Nephron (organoid): Measurements from ENCODE around the gene FGD5.
"Not testable (repeated sequence)": the region's sequence is repeated elsewhere in the genome, so short reads cannot be mapped to it uniquely, and the experiment has no call there.

Experiments used
- H3K27ac Mint-ChIP-seq, 3 experiments: 2 replicates each; pipeline ENCODE4 v1.8.0; 2020; ENCODE audit warnings: mixed read lengths in 3 of 3, mild to moderate bottlenecking in 2 of 3, moderate library complexity in 1 of 3
- H3K27me3 Mint-ChIP-seq: 2 replicates; pipeline ENCODE4 v1.8.0; 2021; ENCODE audit warnings: low read depth, mild to moderate bottlenecking, moderate library complexity, mixed read lengths
- H3K36me3 Mint-ChIP-seq: 2 replicates; pipeline ENCODE4 v1.8.0; 2020; ENCODE audit warnings: low read depth, mixed read lengths
- H3K4me1 Mint-ChIP-seq: 2 replicates; pipeline ENCODE4 v1.8.0; 2020; ENCODE audit warnings: mixed read lengths
- H3K4me3 Mint-ChIP-seq, 3 experiments: 2 replicates each; pipeline ENCODE4 v1.8.0; 2020; ENCODE audit warnings: mild to moderate bottlenecking in 3 of 3, mixed read lengths in 3 of 3, moderate library complexity in 2 of 3
- H3K9me3 Mint-ChIP-seq: 2 replicates; pipeline ENCODE4 v1.8.0; 2020; ENCODE audit warnings: mixed read lengths
- TF ChIP-seq, protein P1 (sequence below), 3 experiments: fragments of 200-600 bp; sonication (generic); IDR thresholded peaks; one replicate each; pipeline ENCODE4 v1.5.0; 2021; ENCODE audit warnings: antibody characterized with exemption in 3 of 3; ENCODE audit not compliant: unreplicated experiment in 3 of 3

Gene FGD5

GRCh38 chr3:14899993-14900618 is 81.3 kb downstream of the FGD5 start:
- Mint-ChIP-seq H3K4me3 (no peak overlapping the region), H3K4me1 (peaks cover 4% of the 10 kb centered on the region), H3K27ac (no peak overlapping the region), H3K27me3 (peaks cover 22% of the 10 kb centered on the region), H3K36me3 (peaks cover 3% of the 10 kb centered on the region), H3K9me3 (peaks cover 12% of the 10 kb centered on the region)
- TF ChIP-seq, protein P1, sequence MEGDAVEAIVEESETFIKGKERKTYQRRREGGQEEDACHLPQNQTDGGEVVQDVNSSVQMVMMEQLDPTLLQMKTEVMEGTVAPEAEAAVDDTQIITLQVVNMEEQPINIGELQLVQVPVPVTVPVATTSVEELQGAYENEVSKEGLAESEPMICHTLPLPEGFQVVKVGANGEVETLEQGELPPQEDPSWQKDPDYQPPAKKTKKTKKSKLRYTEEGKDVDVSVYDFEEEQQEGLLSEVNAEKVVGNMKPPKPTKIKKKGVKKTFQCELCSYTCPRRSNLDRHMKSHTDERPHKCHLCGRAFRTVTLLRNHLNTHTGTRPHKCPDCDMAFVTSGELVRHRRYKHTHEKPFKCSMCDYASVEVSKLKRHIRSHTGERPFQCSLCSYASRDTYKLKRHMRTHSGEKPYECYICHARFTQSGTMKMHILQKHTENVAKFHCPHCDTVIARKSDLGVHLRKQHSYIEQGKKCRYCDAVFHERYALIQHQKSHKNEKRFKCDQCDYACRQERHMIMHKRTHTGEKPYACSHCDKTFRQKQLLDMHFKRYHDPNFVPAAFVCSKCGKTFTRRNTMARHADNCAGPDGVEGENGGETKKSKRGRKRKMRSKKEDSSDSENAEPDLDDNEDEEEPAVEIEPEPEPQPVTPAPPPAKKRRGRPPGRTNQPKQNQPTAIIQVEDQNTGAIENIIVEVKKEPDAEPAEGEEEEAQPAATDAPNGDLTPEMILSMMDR (IDR thresholded peaks at IDR 0.05; ENCODE audit: unreplicated experiment in 3 of 3), result no peak

- peaks cover 23% of the 10 kb centered on the region for H3K9me3 Mint-ChIP-seq
- peaks cover 20% of the 10 kb centered on the region for H3K27me3 Mint-ChIP-seq
- no peak overlapping the region for H3K27ac Mint-ChIP-seq
- peaks cover 12% of the 10 kb centered on the region for H3K36me3 Mint-ChIP-seq
- peaks cover 4% of the 10 kb centered on the region for H3K4me1 Mint-ChIP-seq
- TF ChIP-seq, protein P1 (IDR thresholded peaks at IDR 0.05; ENCODE audit: unreplicated experiment in 3 of 3), result no peak
- H3K4me3 Mint-ChIP-seq, result no peak overlapping the region
Measured at GRCh38 chr3:14900881-14901873, 82.4 kb downstream of the FGD5 start.

DNA sequence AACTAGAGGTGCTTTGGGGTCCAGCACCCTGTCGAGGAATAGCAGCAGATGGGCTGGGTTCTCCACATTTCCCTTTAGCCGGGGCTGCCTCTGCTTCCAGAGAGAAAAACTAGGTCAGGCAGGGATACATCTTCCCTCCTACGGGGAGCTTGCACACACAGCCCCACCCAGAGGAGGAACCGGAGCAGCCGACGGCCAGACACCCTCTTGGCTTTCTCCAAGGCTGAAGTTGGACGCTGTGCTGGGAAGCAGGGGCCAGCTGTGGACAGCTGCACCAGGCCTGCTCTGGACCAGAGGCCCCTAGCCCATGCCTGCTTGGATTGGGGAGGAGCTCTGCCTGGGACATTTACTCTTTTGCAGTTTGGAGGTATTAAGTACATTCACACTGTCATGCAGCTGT is 84.0 kb downstream of the FGD5 start:
- TF ChIP-seq, protein P1 (IDR thresholded peaks at IDR 0.05; ENCODE audit: unreplicated experiment in 3 of 3), result no peak
- Mint-ChIP-seq H3K27ac (peak overlapping the region in 1 of 3 experiments; percentile 23), H3K4me3 (no peak overlapping the region), H3K27me3 (peaks cover 25% of the 10 kb centered on the region), H3K4me1 (peaks cover 4% of the 10 kb centered on the region), H3K36me3 (peaks cover 12% of the 10 kb centered on the region), H3K9me3 (peaks cover 26% of the 10 kb centered on the region)

DNA sequence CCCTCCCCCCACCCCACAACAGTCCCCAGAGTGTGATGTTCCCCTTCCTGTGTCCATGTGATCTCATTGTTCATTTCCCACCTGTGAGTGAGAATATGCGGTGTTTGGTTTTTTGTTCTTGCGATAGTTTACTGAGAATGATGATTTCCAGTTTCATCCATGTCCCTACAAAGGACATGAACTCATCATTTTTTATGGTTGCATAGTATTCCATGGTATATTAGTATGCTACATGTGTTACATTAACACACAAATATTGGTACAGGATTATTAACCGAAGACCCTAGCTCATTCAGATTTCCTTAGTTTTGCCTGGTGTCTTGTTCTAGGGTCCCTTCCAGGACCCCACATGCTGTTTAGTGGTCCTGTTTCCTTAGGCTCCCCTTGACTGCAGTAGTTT is 84.7 kb downstream of the FGD5 start:
- H3K27ac Mint-ChIP-seq, H3K4me3 Mint-ChIP-seq, H3K4me1 Mint-ChIP-seq: not testable (repeated sequence)
- peaks cover 26% of the 10 kb centered on the region for H3K9me3 Mint-ChIP-seq
- peaks cover 12% of the 10 kb centered on the region for H3K36me3 Mint-ChIP-seq
- H3K27me3 Mint-ChIP-seq, result peaks cover 21% of the 10 kb centered on the region

DNA sequence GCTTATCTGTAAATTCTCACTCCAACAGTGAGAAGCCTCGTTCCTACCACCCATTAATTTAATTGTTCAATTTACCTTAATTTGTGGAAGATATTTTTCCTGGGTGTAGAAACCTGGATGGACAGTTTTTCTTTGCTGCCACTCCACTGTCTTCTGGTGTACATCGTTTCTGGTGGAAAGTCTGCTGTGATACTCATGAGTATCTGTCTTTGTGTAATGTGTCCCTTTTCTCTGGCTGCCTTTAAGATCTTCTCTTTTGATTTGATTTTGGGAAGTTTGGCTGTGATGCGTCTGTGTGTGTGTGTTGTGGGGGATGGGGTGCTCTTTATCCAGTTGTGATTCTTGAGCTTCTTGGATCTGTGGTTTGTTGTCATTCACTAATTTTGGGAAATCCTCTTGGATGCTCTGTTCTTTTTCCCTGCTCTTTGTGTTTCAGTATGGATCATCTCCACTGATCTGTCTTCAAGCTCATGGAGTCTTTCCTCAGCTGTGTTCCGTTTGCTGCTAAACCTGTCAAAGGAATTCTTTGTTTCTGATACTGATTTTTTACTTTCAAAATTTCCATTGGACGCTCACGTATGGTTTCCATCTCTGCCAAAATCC is 86.4 kb downstream of the FGD5 start:
- peaks cover 4% of the 10 kb centered on the region for H3K4me1 Mint-ChIP-seq
- H3K36me3 Mint-ChIP-seq, result peaks cover 12% of the 10 kb centered on the region
- peaks cover 26% of the 10 kb centered on the region for H3K9me3 Mint-ChIP-seq
- TF ChIP-seq, protein P1 (IDR thresholded peaks at IDR 0.05; ENCODE audit: unreplicated experiment in 3 of 3), result no peak
- H3K27ac Mint-ChIP-seq, result no peak overlapping the region
- peaks cover 12% of the 10 kb centered on the region for H3K27me3 Mint-ChIP-seq
- no peak overlapping the region for H3K4me3 Mint-ChIP-seq

DNA sequence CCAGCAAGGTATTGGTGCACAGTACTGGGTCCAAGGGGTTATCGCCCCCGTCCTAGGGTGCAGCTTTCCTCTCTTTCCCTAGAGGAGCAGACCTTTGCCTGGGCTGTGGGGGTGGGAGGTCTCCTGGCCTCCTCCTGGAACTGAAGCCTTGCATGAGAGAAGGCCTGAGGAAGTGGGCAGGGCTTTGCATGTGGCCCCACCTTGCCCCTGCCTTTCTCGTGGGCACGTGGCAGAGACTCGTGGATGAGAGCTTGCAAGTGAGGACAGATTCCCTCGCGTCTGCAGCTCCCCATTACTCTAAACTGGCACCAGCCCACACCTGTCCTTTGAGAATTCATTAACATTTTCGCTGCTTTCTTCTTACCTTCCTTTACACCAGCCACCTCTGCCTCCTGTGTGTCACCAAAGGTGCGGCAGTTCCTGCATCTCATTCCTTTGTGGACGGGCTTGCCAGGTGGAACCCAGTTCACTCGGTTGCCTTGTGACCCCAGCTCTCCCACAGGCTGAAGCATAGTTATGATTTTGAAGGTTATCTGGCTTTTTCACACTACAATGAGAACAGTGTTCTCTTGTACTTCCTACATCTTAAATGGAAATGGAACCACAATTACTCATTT is 87.7 kb downstream of the FGD5 start:
- peaks cover 12% of the 10 kb centered on the region for H3K36me3 Mint-ChIP-seq
- TF ChIP-seq, protein P1 (IDR thresholded peaks at IDR 0.05; ENCODE audit: unreplicated experiment in 3 of 3), result no peak
- H3K4me3 Mint-ChIP-seq, result no peak overlapping the region
- peaks cover 12% of the 10 kb centered on the region for H3K27me3 Mint-ChIP-seq
- H3K27ac Mint-ChIP-seq, result no peak overlapping the region
- peaks cover 10% of the 10 kb centered on the region for H3K4me1 Mint-ChIP-seq
- peaks cover 26% of the 10 kb centered on the region for H3K9me3 Mint-ChIP-seq
